Stimulated activated CD4-positive, alpha-beta T cell treated with anti-CD3 and anti-CD28 coated beads, Interleukin-12 subunit alpha, Interleukin-12 subunit beta, amount 100 ng/mL, for 24 hours (primary cell): ENCODE measurements around the gene CCDC154.
"Not testable (repeated sequence)": the region's sequence is repeated elsewhere in the genome, so short reads cannot be mapped to it uniquely, and the experiment has no call there.

Experiments used
- DNase-seq, 2 experiments: peaks; one replicate each; pipeline ENCODE4 v3.0.0-alpha.2; 2020; ENCODE audit warnings: low read depth in 2 of 2

The CCDC154 gene

GRCh38 chr16:1443980-1444729 lies at the start of gene CCDC154:
Gene CCDC154 (minus strand): TSS chr16:1444556. CDS start chr16:1444322, 234 bp downstream.
- DNase-seq, result no peak

- peak in 1 of 2 experiments; percentile 12 for DNase-seq
These were observed 49.4 kb upstream of the CCDC154 start for GRCh38 chr16:1493746-1494094.

GRCh38 chr16:1492923-1493745 lies 48.8 kb upstream of the CCDC154 start, which contains the start of gene TELO2:
Gene TELO2 (plus strand): TSS chr16:1493360. CDS start chr16:1494282, 922 bp downstream.
- DNase-seq, result peak; percentile 76 to 83

GRCh38 chr16:1492082-1492922 lies 47.9 kb upstream of the CCDC154 start:
- no peak for DNase-seq

- no peak for DNase-seq
These were observed 47.0 kb upstream of the CCDC154 start for GRCh38 chr16:1491327-1491726.

- DNase-seq, result no peak
These were observed 44.7 kb upstream of the CCDC154 start for GRCh38 chr16:1489077-1489476.

GRCh38 chr16:1488619-1489018 lies 44.3 kb upstream of the CCDC154 start, which contains the start of gene PTX4:
Gene PTX4 (minus strand): TSS chr16:1488944. CDS start chr16:1488909, 35 bp downstream.
- DNase-seq, result no peak

GRCh38 chr16:1488054-1488601 lies 43.8 kb upstream of the CCDC154 start:
- DNase-seq, result no peak

- DNase-seq, result no peak
These were observed 43.2 kb upstream of the CCDC154 start for GRCh38 chr16:1487395-1488053.

GRCh38 chr16:1486551-1487390 lies 42.4 kb upstream of the CCDC154 start:
- no peak for DNase-seq

- DNase-seq, result no peak
These were observed 41.6 kb upstream of the CCDC154 start for GRCh38 chr16:1485847-1486496.

GRCh38 chr16:1481906-1482835 lies 37.8 kb upstream of the CCDC154 start:
- no peak for DNase-seq

- not testable (repeated sequence) for DNase-seq
These were observed 34.6 kb upstream of the CCDC154 start for GRCh38 chr16:1478937-1479336.

- DNase-seq, result no peak
These were observed 32.7 kb upstream of the CCDC154 start for GRCh38 chr16:1477033-1477432.

GRCh38 chr16:1475552-1476114 lies 31.3 kb upstream of the CCDC154 start:
- DNase-seq, result no peak

- peak; percentile 76 to 83 for DNase-seq
These were observed 30.6 kb upstream of the CCDC154 start, which contains the start of gene CLCN7 for GRCh38 chr16:1474796-1475551. Gene CLCN7 (minus strand): TSS chr16:1475028. CDS start chr16:1474974, 54 bp downstream.
